K562 (cell line): ENCODE measurements around the gene NPHP1. TPM values are rescaled to one million over a fixed set of nuclear protein-coding genes. Genes with fewer than 3 reads are reported as not detected.

ENCODE experiments used
- ATAC-seq: fragments of 200-7000 bp; cut with Tn5 transposase; 3 replicates; pipeline ENCODE4 v1.9.1; 2020; ENCODE audit warnings: moderate library complexity
- BruUV-seq: library from RNA; stranded (reverse); fragments of 400-500 nt; replicated peaks from 2 replicates; lab custom pipeline; 2021; lab: Mats Ljungman, UMichigan
- CTCF ChIA-PET: fragments of 300-600 bp; formaldehyde crosslinking; extraction: SDS; loops from one replicate; lab custom pipeline; 2021; ENCODE audit warnings: low intra/inter-chr PET ratio; lab: Yijun Ruan, JAX
- POLR2A ChIA-PET: fragments of 300-600, 350-650 bp; sonication (Branson Sonifier 250); formaldehyde crosslinking; extraction: SDS; loops from one replicate; lab custom pipeline; 2021; ENCODE audit warnings: antibody characterized with exemption, inconsistent platforms; lab: Yijun Ruan, JAX
- DNase-seq, 4 experiments: peaks; one replicate each; pipeline versions ENCODE4 v3.0.0 to v3.0.0-alpha.2; 2011 to 2018; ENCODE audit warnings: low spot score in 3 of 4, mixed read lengths in 3 of 4; ENCODE audit errors: extremely low read depth in 1 of 4
- FAIRE-seq: peaks from 2 replicates; lab custom pipeline; 2011; peaks lifted over from hg19 to GRCh38; lab: Jason Lieb, UNC
- H2AFZ ChIP-seq: 2 replicates; pipeline ENCODE4 v1.6.0; 2011; ENCODE audit warnings: low read depth, low read length, control low read depth, inconsistent platforms
- H3K27ac ChIP-seq: fragments of 200-600 bp; 3 replicates; pipeline ENCODE4 v1.8.0; 2011; ENCODE audit warnings: low read depth, mild to moderate bottlenecking, control low read depth, inconsistent platforms, low read length, moderate library complexity, mixed read lengths; ENCODE audit errors: extremely low read depth
- H3K27me3 ChIP-seq, 2 experiments: fragments of 300-600 bp in 1 of 2; 2 replicates in 1 of 2; 3 replicates in 1 of 2; pipeline versions ENCODE4 v1.6.0 to v1.8.0; 2011; ENCODE audit warnings: inconsistent platforms in 2 of 2, low read length in 2 of 2, mild to moderate bottlenecking in 1 of 2, mixed read lengths in 1 of 2, moderate library complexity in 1 of 2; ENCODE audit not compliant: control insufficient read depth in 2 of 2, insufficient read depth in 2 of 2
- H3K36me3 ChIP-seq: fragments of 300-600 bp; 3 replicates; pipeline ENCODE4 v1.8.0; 2011; ENCODE audit warnings: mild to moderate bottlenecking, low read length, inconsistent platforms; ENCODE audit not compliant: control insufficient read depth, insufficient read depth
- H3K4me1 ChIP-seq, 2 experiments: fragments of 200-600 bp in 1 of 2; replicated peaks in 1 of 2; 2 replicates in 1 of 2; 3 replicates in 1 of 2; pipeline versions ENCODE4 v1.5.1 to v1.8.0; 2011; ENCODE audit warnings: inconsistent platforms in 2 of 2, low read length in 2 of 2, mild to moderate bottlenecking in 1 of 2, mixed read lengths in 1 of 2, moderate library complexity in 1 of 2; ENCODE audit not compliant: control insufficient read depth in 2 of 2, insufficient read depth in 2 of 2
- H3K4me2 ChIP-seq: 2 replicates; pipeline ENCODE4 v1.6.1; 2011; ENCODE audit warnings: low read length, control low read depth, inconsistent platforms, mixed read lengths; ENCODE audit not compliant: insufficient read depth
- H3K4me3 ChIP-seq: fragments of 200-600 bp; sonication (generic), shearing (Covaris generic); 2 replicates; pipeline ENCODE4 v1.5.1; 2016; ENCODE audit warnings: control low read depth, inconsistent platforms
- H3K79me2 ChIP-seq: fragments of 200-600 bp; 3 replicates; pipeline ENCODE4 v1.8.0; 2011; ENCODE audit warnings: low read length, inconsistent platforms; ENCODE audit not compliant: control insufficient read depth, insufficient read depth
- H3K9ac ChIP-seq, 2 experiments: 2 replicates each; pipeline versions ENCODE4 v1.6.0 to v1.6.1; 2011; ENCODE audit warnings: low read depth in 2 of 2, low read length in 2 of 2, control low read depth in 1 of 2, inconsistent platforms in 1 of 2, mild to moderate bottlenecking in 1 of 2, mixed read lengths in 1 of 2; ENCODE audit not compliant: insufficient read depth in 1 of 2
- H3K9me1 ChIP-seq: one replicate; pipeline ENCODE4 v1.6.0; 2011; ENCODE audit warnings: inconsistent platforms, mild to moderate bottlenecking, low read length, moderate library complexity; ENCODE audit not compliant: control insufficient read depth, insufficient read depth
- H3K9me3 ChIP-seq: replicated peaks from 2 replicates; pipeline ENCODE4 v1.5.1; 2011; ENCODE audit warnings: low read depth, low read length, inconsistent platforms; ENCODE audit not compliant: control insufficient read depth, insufficient read depth
- H4K20me1 ChIP-seq: replicated peaks from 2 replicates; pipeline ENCODE4 v1.6.1; 2011; ENCODE audit warnings: low read length, inconsistent platforms, mixed read lengths; ENCODE audit not compliant: control insufficient read depth, insufficient read depth
- ADNP ChIP-seq: fragments of 200-800 bp; sonication (Bioruptor generic); IDR thresholded peaks from 2 replicates; pipeline ENCODE4 v1.6.1; 2016; ENCODE audit warnings: missing genetic modification characterization, missing compliant biosample characterization
- BHLHE40 ChIP-seq: IDR thresholded peaks from 2 replicates; pipeline ENCODE4 v1.6.1; 2011; ENCODE audit warnings: low read length, improper control_type of control experiment
- CBX1 ChIP-seq: sonication (generic); IDR thresholded peaks from 2 replicates; pipeline ENCODE4 v1.6.1; 2016; ENCODE audit warnings: antibody characterized with exemption, low read depth, mild to moderate bottlenecking
- FOS ChIP-seq: IDR thresholded peaks from 3 replicates; pipeline ENCODE4 v1.6.1; 2011; ENCODE audit not compliant: insufficient read length; ENCODE audit errors: extremely low read depth
- HNRNPUL1 ChIP-seq: fragments of 200-400 bp; formaldehyde crosslinking; IDR thresholded peaks from 2 replicates; pipeline ENCODE4 v1.6.1; 2017; ENCODE audit warnings: low read length
- KHSRP ChIP-seq: fragments of 450-650 bp; IDR thresholded peaks from 2 replicates; pipeline ENCODE4 v1.6.1; 2017
- OTX1 ChIP-seq: fragments of 450-650 bp; formaldehyde crosslinking; IDR thresholded peaks from 2 replicates; pipeline ENCODE4 v1.4.0; 2022; ENCODE audit warnings: mild to moderate bottlenecking
- SPI1 ChIP-seq: IDR thresholded peaks from 2 replicates; pipeline ENCODE4 v1.6.1; 2011; ENCODE audit warnings: low read depth, low read length, control low read depth, borderline replicate concordance
- ZBTB7A ChIP-seq: IDR thresholded peaks from 2 replicates; pipeline ENCODE4 v1.6.1; 2011; ENCODE audit warnings: low read depth, mild to moderate bottlenecking, low read length, moderate library complexity, borderline replicate concordance; ENCODE audit not compliant: control insufficient read depth
- ZC3H8 ChIP-seq: fragments of 450-650 bp; IDR thresholded peaks from 2 replicates; pipeline ENCODE4 v1.6.1; 2017
- ZNF133 ChIP-seq: fragments of 250-450 bp; sonication (Bioruptor Pico); IDR thresholded peaks from 2 replicates; pipeline ENCODE4 v1.4.0; 2020; ENCODE audit warnings: mild to moderate bottlenecking
- ZNF24 ChIP-seq: fragments of 450-650 bp; IDR thresholded peaks from 2 replicates; pipeline ENCODE4 v1.6.1; 2016
- ZNF263 ChIP-seq: sonication (generic); formaldehyde crosslinking; IDR thresholded peaks from 2 replicates; pipeline ENCODE4 v1.8.0; 2022; ENCODE audit warnings: mild to moderate bottlenecking, missing genetic modification reagents, borderline replicate concordance
- ZNF384 ChIP-seq: IDR thresholded peaks from 2 replicates; pipeline ENCODE4 v1.6.1; 2012; ENCODE audit warnings: low read depth, low read length, improper control_type of control experiment
- ZNF408 ChIP-seq: fragments of 250-450 bp; sonication (Bioruptor Pico); IDR thresholded peaks from 2 replicates; pipeline ENCODE4 v1.4.0; 2020; ENCODE audit warnings: low read depth, mild to moderate bottlenecking, moderate library complexity
- WGBS: fragments of 100-300 bp; shearing (Covaris generic); methylation state at CpG from one replicate; pipeline ENCODE4 v1.1.6; 2016; ENCODE audit warnings: low coverage, mixed read lengths; ENCODE audit not compliant: insufficient coverage; ENCODE audit errors: missing lambda C conversion rate; 5-methylcytosine and 5-hydroxymethylcytosine counted together
- in situ Hi-C: fragments of 300-500 bp; cut with MboI; formaldehyde crosslinking; loops from 4 replicates; pipeline ENCODE4 v1.15.0; 2018; ENCODE audit warnings: inconsistent platforms, mixed read lengths
- intact Hi-C: fragments of 100-400 bp; cut with micrococcal nuclease; formaldehyde crosslinking; loops from 2 replicates; pipeline ENCODE4 v1.14.2; 2022
- polyA plus RNA-seq, 8 experiments: library from polyadenylated mRNA; depleted of rRNA in 4 of 8; stranded (reverse) in 5 of 8; unstranded in 3 of 8; fragments of >200 nt; fragmentation: Nextera tagmentation in 2 of 8; fragmentation: Illumina TruSeq in 1 of 8; extraction: Ambion mirVana in 2 of 8; extraction: Trizol in 1 of 8; gene quantifications; 2 replicates each; pipeline versions ENCODE4 v1.2.1 to v1.2.3, GENCODE V29; 2011 to 2014; ENCODE audit warnings: inconsistent platforms in 1 of 8, missing spikeins in 1 of 8
- total RNA-seq, 7 experiments: library from RNA; depleted of rRNA in 6 of 7; stranded (reverse); fragments of >200 nt in 6 of 7; fragmentation: Illumina TruSeq in 2 of 7; extraction: Trizol in 2 of 7; gene quantifications; 2 replicates each; pipeline versions ENCODE4 v1.2.1 to v1.2.3, GENCODE V29; 2011 to 2021; ENCODE audit warnings: low replicate concordance in 1 of 7
- TF ChIP-seq, protein P1 (sequence below): sonication (generic); formaldehyde crosslinking; IDR thresholded peaks from 2 replicates; pipeline ENCODE4 v1.8.1; 2023; ENCODE audit warnings: mild to moderate bottlenecking, missing genetic modification reagents

NPHP1 gene
- total and polyA plus RNA-seq, 9 of the 15 experiments (the other 6 are each of a cell fraction or from before 2014, with no cell fraction given), result 0.11 to 0.32 (median 0.20) TPM; not detected in 5

DNA sequence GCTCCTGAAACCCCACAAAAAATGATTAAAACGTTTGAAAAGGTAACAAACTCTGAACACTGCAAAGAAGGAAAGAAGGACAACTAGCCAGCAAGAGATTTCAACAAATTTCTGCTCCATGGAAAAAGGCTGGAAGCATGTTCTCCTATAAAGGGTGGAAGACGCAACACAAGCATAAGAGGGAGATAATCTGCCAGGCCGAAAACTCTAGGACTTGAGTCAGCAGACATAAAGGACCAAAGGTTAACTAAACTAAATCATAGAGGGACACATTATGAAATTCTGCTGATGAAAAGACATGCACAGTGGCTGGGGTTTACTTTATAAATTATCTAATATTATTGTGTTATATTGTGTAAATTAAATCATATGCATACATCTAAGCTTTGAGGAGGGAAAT lies 6.8 kb downstream of the NPHP1 start:
- intact Hi-C loops (no loop called here), in situ Hi-C loops (no loop called here)
- POLR2A ChIA-PET, result no interaction called here

DNA sequence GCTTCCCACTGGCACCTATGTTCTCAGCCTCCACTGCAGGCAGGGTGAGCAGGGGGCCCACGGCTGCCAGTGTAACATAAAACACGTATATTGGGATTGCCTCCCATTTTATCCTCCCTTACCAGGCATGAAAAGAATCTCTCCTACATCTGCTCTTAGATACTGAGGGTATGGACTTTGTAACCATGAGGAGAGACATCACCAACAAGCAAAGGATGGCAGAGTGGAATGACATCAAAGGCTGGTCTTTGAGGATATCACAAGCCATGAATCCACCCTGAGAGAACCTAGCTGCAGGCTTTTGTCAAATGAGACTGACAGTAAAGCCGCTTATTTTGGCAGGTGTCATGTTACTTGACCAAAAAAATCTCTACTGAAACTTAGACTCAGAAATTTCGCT lies 7.4 kb downstream of the NPHP1 start:
- Histone ChIP-seq H3K27me3 (peaks cover 7 to 11% of the 10 kb centered on the region in 2 experiments; a peak in 4 of 5 replicates), H3K4me1 (no peaks in the 10 kb centered on the region), H3K36me3 (no peaks in the 10 kb centered on the region), H3K9ac (no peak overlapping the region), H4K20me1 (no peaks in the 10 kb centered on the region), H3K9me3 (no peaks in the 10 kb centered on the region), H3K4me3 (no peak overlapping the region), H3K79me2 (no peaks in the 10 kb centered on the region), H2AFZ (no peak overlapping the region), H3K27ac (no peak overlapping the region), H3K9me1 (no peaks in the 10 kb centered on the region), H3K4me2 (no peak overlapping the region)
- no peak for DNase-seq
- POLR2A ChIA-PET, result no interaction called here
- no peak for ATAC-seq
- BruUV-seq, result no TSS peak
- CTCF ChIA-PET, result no interaction called here
- TF ChIP-seq ZNF24 (no peak), FOS (no peak), HNRNPUL1 (no peak), ZNF408 (no peak), SPI1 (no peak)
- TF ChIP-seq, protein P1, sequence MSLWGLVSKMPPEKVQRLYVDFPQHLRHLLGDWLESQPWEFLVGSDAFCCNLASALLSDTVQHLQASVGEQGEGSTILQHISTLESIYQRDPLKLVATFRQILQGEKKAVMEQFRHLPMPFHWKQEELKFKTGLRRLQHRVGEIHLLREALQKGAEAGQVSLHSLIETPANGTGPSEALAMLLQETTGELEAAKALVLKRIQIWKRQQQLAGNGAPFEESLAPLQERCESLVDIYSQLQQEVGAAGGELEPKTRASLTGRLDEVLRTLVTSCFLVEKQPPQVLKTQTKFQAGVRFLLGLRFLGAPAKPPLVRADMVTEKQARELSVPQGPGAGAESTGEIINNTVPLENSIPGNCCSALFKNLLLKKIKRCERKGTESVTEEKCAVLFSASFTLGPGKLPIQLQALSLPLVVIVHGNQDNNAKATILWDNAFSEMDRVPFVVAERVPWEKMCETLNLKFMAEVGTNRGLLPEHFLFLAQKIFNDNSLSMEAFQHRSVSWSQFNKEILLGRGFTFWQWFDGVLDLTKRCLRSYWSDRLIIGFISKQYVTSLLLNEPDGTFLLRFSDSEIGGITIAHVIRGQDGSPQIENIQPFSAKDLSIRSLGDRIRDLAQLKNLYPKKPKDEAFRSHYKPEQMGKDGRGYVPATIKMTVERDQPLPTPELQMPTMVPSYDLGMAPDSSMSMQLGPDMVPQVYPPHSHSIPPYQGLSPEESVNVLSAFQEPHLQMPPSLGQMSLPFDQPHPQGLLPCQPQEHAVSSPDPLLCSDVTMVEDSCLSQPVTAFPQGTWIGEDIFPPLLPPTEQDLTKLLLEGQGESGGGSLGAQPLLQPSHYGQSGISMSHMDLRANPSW, result no peak
- in situ Hi-C loops (no loop called here), intact Hi-C loops (no loop called here)
- no peak for FAIRE-seq
- 0% methylated on average over 4 of the region's 4 CpGs for WGBS

More for the DNA sequence above, 6.8 kb downstream of the NPHP1 start:
- H3K9me3 ChIP-seq, result no peaks in the 10 kb centered on the region
- no peak overlapping the region for H3K27ac ChIP-seq
- DNase-seq (no peak), FAIRE-seq (no peak), ATAC-seq (no peak)
- BruUV-seq, result no TSS peak
- CTCF ChIA-PET, result interaction anchor here (0.6 kb wide), 1 partner anchor 648 kb away, joined by 3 read pairs; no protein-coding TSS in a partner anchor
- peaks cover 7 to 11% of the 10 kb centered on the region in 2 experiments; a peak in 4 of 5 replicates for H3K27me3 ChIP-seq
- no peaks in the 10 kb centered on the region for H3K4me1 ChIP-seq
- no peaks in the 10 kb centered on the region for H3K79me2 ChIP-seq
- no peaks in the 10 kb centered on the region for H3K36me3 ChIP-seq
- H4K20me1 ChIP-seq, result no peaks in the 10 kb centered on the region
- H2AFZ ChIP-seq, result no peak overlapping the region
- no peaks in the 10 kb centered on the region for H3K9me1 ChIP-seq
- no peak overlapping the region for H3K4me2 ChIP-seq
- H3K4me3 ChIP-seq, result no peak overlapping the region
- TF ChIP-seq ZBTB7A, result no peak
- TF ChIP-seq ZC3H8, result no peak
- no peak for TF ChIP-seq KHSRP
- no peak for TF ChIP-seq ZNF384
- no peak for TF ChIP-seq ADNP
- TF ChIP-seq ZNF133 (CRISPR knock-in tag), result no peak
- TF ChIP-seq OTX1 (CRISPR knock-in tag), result no peak
- no peak for TF ChIP-seq ZNF263 (CRISPR knock-in tag)
- no peak for TF ChIP-seq CBX1
- no peak for TF ChIP-seq BHLHE40
- no peak overlapping the region for H3K9ac ChIP-seq
- WGBS, result 0% methylated on average over 3 of the region's 3 CpGs
